ENCODE measurements around the gene PAGR1.
"Not testable (repeated sequence)": the region's sequence is repeated elsewhere in the genome, so short reads cannot be mapped to it uniquely, and the experiment has no call there.

The PAGR1 gene

DNA sequence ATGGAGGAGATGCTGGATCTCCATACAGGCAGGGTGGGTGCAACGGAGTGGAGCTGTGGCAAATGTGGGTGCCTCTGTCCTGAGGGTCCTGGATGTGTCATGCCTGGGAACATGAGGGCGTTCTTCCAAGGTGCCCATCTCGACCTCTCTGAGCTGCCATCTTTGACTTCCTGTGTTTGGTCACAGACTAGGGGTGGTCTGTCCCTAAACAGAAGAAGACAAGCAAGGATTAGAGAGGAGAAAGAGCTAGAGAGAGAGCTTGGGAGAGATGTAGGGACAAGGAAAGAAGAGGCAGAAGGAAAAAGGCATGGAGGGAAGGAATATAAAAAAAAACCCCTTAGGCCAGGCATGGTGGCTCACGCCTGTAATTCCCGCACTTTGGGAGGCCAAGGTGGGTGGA lies 41.2 kb upstream of the PAGR1 start:
- CTCF ChIA-PET: no interaction called here
- POLR2A ChIA-PET (ENCODE audit: low non-redundant PET): no interaction called here
- H3K27ac ChIP-seq: no peak overlapping the region
- no peak for TF ChIP-seq CTCF (conservative IDR thresholded peaks at IDR 0.05; ENCODE audit: low read depth)
- no peak for DNase-seq (ENCODE audit: low spot score)

DNA sequence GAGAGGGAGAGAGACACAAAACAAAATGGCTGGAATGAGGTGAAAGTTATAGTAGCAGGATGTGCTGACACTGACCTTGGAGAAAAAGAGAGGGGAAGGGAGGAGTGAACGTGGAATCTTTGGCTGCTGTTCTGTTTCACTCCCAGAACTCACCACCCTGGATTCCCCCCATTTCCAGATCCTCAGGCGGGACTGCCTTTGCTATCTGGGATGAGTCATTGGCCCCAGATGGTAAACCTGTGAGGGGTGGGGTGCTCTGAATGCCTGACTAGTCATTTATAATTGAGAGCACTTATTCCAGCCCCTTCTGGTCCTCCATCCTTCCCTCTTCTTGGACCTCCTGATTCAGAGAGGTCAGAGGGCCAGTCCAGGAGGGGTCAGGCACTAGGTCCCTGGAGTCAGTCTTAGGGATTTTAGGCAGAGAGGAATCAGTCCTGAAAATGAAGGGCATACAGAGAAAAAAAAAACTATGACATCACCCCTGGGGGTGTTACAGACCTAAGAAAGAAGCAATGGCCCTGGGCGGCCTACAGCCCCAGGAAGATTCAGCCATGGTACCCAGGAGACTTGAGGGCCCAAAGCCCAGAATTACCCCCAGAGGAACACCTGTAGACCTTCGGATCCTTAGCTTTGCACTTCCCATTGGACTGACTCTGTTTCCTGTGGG lies 40.1 kb upstream of the PAGR1 start:
- ChIA-PET POLR2A (ENCODE audit: low non-redundant PET) (no interaction called here), CTCF (no interaction called here)
- H3K27ac ChIP-seq: peak overlapping the region; percentile 18; the same call in 1 of the 2 replicates
- TF ChIP-seq CTCF (conservative IDR thresholded peaks at IDR 0.05; ENCODE audit: low read depth): no peak
- DNase-seq (ENCODE audit: low spot score): peak; percentile 81

DNA sequence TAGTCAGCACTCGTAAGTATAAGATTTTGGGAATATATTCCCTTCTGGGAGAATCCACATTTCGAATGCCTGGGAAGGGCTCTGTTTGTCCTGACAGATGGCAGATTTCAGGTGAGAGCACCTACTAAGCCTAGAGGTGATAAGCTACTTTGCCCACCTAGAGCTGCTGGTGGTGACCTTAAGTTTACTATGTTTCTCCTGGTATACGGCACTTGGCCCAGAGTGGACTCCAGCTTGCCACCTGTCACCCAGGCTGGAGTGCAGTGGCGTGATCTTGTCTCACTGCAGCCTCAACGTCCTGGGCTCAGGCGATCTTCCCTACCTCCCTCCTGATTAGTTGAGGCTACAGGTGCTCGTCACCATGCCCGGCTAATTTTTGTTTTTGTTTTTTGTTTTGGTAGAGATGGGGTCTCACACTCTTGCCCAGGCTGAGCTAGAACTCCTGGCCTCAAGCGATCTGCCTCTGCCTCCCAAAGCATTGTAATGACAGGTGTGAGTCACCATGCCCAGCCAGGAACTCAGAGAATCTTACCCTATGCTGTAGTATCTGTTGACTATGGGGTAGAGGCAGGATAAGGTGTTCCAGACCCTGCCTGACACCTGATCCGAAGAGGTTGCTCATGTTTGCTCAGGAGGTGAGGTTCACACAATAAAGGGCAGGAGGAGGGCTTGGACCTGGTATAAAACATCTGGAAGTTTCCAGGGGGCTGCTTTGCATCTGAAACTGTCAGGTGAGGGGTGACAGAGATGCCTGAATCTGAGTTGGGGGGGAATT lies 38.2 kb upstream of the PAGR1 start, which contains the start of gene ZG16:
ZG16 (plus strand) TSS at position 681 of the 775 bp plus-strand sequence. CDS start 1,011 bp downstream, outside the sequence.
- ChIA-PET CTCF (no interaction called here), POLR2A (ENCODE audit: low non-redundant PET) (no interaction called here)
- no peak for DNase-seq (ENCODE audit: low spot score)
- H3K27ac ChIP-seq: no peak within 1 kb of the TSS
- no peak for TF ChIP-seq CTCF (conservative IDR thresholded peaks at IDR 0.05; ENCODE audit: low read depth)

DNA sequence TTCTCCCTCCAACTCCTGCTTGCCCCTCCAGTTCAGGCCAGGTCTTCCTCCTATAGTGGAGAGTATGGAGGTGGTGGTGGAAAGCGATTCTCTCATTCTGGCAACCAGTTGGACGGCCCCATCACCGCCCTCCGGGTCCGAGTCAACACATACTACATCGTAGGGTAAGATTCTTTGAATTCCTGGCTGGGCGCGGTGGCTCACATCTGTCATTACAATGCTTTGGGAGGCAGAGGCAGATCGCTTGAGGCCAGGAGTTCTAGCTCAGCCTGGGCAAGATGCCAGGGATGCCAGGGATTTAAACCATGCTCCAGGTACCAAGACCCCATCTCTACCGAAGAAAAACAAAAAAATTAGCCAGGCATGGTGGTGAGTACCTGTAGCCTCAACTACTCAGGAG lies 36.5 kb upstream of the PAGR1 start:
- TF ChIP-seq CTCF (conservative IDR thresholded peaks at IDR 0.05; ENCODE audit: low read depth): no peak
- DNase-seq (ENCODE audit: low spot score): peak; percentile 52
- CTCF ChIA-PET: no interaction called here
- no peak overlapping the region for H3K27ac ChIP-seq
- POLR2A ChIA-PET (ENCODE audit: low non-redundant PET): no interaction called here

DNA sequence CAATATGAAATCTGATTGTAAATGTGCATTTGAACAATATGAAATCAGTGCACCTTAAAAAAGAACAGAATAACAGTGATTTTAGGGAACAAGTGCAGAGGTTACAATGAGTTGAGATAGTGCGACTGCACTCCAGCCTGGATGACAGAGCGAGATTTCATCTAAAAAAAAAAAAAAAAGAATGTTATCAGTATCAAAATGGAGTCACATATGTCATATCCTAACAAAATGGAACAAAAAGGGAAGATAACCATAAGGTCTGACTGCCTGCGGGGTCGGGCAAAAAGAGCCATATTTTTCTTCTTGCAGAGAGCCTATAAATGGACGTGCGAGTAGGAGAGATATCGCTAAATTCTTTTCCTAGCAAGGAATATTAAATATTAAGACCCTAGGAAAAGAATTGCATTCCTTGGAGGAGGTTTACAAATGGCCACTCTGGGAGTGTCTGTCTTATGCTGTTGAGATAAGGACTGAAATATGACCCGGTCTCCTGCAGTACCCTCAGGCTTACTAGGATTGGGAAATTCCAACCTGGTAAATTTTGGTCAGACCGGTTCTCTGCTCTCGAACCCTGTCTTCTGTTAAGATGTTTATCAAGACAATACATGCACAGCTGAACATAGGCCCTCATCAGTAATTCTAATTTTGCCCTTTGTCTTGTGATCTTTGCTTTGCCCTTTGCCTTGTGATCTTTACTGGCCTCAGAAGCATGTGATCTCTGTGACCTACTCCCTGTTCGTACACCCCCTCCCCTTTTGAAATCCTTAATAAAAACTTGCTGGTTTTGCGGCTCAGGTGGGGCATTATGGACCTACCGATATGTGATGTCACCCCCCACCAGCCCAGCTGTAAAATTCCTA lies 32.6 kb upstream of the PAGR1 start:
- H3K27ac ChIP-seq; POLR2A ChIA-PET (ENCODE audit: low non-redundant PET); CTCF ChIA-PET; DNase-seq (ENCODE audit: low spot score): not testable (repeated sequence)

DNA sequence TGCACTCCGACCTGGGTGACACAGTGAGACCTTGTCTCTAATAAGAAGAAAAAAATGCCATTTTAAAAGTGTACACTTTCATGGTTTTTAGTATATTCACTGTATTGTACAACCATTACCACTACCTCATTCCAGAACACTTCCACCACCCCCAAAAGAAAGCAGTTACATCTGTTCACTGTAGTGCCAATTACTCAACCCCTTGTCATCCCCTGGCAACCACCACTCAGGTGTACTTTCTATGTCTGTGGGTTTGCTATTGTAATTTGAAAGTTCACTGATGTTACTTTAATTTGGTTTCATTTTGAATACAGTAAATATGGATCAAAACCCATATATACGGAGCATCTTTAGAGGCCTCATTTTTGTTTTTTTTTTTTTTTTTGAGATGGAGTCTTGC lies 31.8 kb upstream of the PAGR1 start:
- no peak for TF ChIP-seq CTCF (conservative IDR thresholded peaks at IDR 0.05; ENCODE audit: low read depth)
- POLR2A ChIA-PET (ENCODE audit: low non-redundant PET): no interaction called here
- H3K27ac ChIP-seq: no peak overlapping the region
- peak; percentile 57 for DNase-seq (ENCODE audit: low spot score)
- CTCF ChIA-PET: interaction anchor here (0.6 to 1.5 kb wide), 2 partner anchors 9 to 14 kb away, joined by 3 read pairs; no protein-coding TSS in a partner anchor
